SU-DHL-6 (cell line): ENCODE results near the gene POLG2.

Experiments
- H2AFZ ChIP-seq: fragments of 200-600 bp; sonication (generic); 2 replicates; pipeline ENCODE4 v1.6.1; 2014; ENCODE audit warnings: low read depth, mild to moderate bottlenecking, moderate library complexity, mixed read lengths, antibody characterized with exemption, low read length; ENCODE audit not compliant: severe bottlenecking
- H3F3A ChIP-seq: fragments of 200-600 bp; shearing (Covaris generic); 2 replicates; pipeline ENCODE4 v1.6.0; 2016; ENCODE audit warnings: antibody characterized with exemption, mild to moderate bottlenecking; ENCODE audit not compliant: insufficient read depth
- H3K27ac ChIP-seq: fragments of 200-600 bp; sonication (generic); 2 replicates; pipeline ENCODE4 v1.5.1; 2016; ENCODE audit warnings: low read depth, mild to moderate bottlenecking, low read length, moderate library complexity, mixed read lengths
- H3K27me3 ChIP-seq: fragments of 200-600 bp; sonication (generic), shearing (Covaris generic); 2 replicates; pipeline ENCODE4 v1.6.0; 2014; ENCODE audit warnings: mild to moderate bottlenecking, low read length
- H3K36me3 ChIP-seq: fragments of 200-600 bp; sonication (generic); 2 replicates; pipeline ENCODE4 v1.6.1; 2014; ENCODE audit warnings: mild to moderate bottlenecking, low read length, mixed read lengths
- H3K4me2 ChIP-seq: fragments of 300-600, 200-600 bp; shearing (Covaris generic), sonication (generic); 2 replicates; pipeline ENCODE4 v1.6.0; 2014; ENCODE audit warnings: low read length, low read depth, mild to moderate bottlenecking; ENCODE audit not compliant: poor library complexity, severe bottlenecking
- H3K4me3 ChIP-seq: fragments of 200-600 bp; sonication (generic); 2 replicates; pipeline ENCODE4 v1.5.1; 2014; ENCODE audit warnings: antibody characterized with exemption, low read length, mild to moderate bottlenecking, mixed read lengths; ENCODE audit not compliant: insufficient read depth, poor library complexity, severe bottlenecking
- H3K79me2 ChIP-seq: fragments of 200-600 bp; sonication (generic); 2 replicates; pipeline ENCODE4 v1.6.1; 2014; ENCODE audit warnings: mild to moderate bottlenecking, low read length, moderate library complexity; ENCODE audit not compliant: insufficient read depth
- H3K9ac ChIP-seq: fragments of 200-600 bp; sonication (generic); 2 replicates; pipeline ENCODE4 v1.7.0; 2014; ENCODE audit warnings: mild to moderate bottlenecking, low read length
- H3K9me2 ChIP-seq: fragments of 200-600 bp; sonication (generic); replicated peaks from 2 replicates; pipeline ENCODE4 v1.6.1; 2014; ENCODE audit warnings: low read length; ENCODE audit not compliant: insufficient read depth
- H3K9me3 ChIP-seq: fragments of 200-600 bp; sonication (generic); 2 replicates; pipeline ENCODE4 v1.6.1; 2014; ENCODE audit warnings: low read length, mixed read lengths; ENCODE audit not compliant: insufficient read depth
- H4K20me1 ChIP-seq: fragments of 200-600 bp; sonication (generic); 2 replicates; pipeline ENCODE4 v1.6.1; 2014; ENCODE audit warnings: low read depth, mild to moderate bottlenecking, antibody characterized with exemption, low read length, moderate library complexity, mixed read lengths
- CTCF ChIP-seq: fragments of 200-600 bp; sonication (generic); IDR thresholded peaks from one replicate; pipeline ENCODE4 v1.5.1; 2017; ENCODE audit warnings: antibody characterized with exemption, mild to moderate bottlenecking, low read length, moderate library complexity; ENCODE audit not compliant: insufficient read depth, poor library complexity, severe bottlenecking
- EZH2phosphoT487 ChIP-seq: fragments of 200-600 bp; sonication (generic), shearing (Covaris generic); conservative IDR thresholded peaks from 2 replicates; pipeline ENCODE4 v1.6.1; 2018; ENCODE audit warnings: mild to moderate bottlenecking, antibody characterized with exemption, low read length, moderate library complexity, mixed read lengths

Gene POLG2

DNA sequence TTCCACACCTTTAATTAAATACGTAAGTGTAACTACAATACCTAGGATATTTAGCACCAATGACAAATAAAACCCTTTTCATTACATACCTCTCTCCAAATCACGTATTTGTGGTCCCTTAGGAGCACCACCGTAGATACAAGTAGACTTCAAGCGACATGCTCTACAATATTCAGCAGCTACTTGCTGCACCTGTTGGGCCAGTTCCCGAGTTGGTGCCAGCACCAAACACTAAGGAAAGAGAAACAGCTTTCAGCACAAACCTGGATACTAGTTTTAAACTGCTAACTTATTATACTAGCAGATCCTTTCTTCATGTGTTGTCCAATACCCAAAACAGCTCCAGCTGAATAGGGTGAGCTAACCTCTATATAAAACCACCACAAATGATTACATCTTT is 6.5 kb upstream of the POLG2 start:
- Histone ChIP-seq H3K9ac (no peak overlapping the region), H3K79me2 (peaks cover 72% of the 10 kb centered on the region), H3F3A (peaks cover 73% of the 10 kb centered on the region), H3K27me3 (no peaks in the 10 kb centered on the region), H4K20me1 (peaks cover 63% of the 10 kb centered on the region), H3K4me3 (no peak overlapping the region), H3K36me3 (peaks cover 67% of the 10 kb centered on the region), H3K4me2 (no peak overlapping the region), H2AFZ (no peak overlapping the region), H3K9me3 (no peaks in the 10 kb centered on the region), H3K9me2 (no peaks in the 10 kb centered on the region), H3K27ac (no peak overlapping the region)
- TF ChIP-seq CTCF (no peak), EZH2phosphoT487 (no peak)

- H3K9ac ChIP-seq, result no peak overlapping the region
These were observed 6.0 kb upstream of the POLG2 start for GRCh38 chr17:64502809-64503208.

GRCh38 chr17:64502021-64502420 is 5.2 kb upstream of the POLG2 start:
- Histone ChIP-seq H4K20me1 (peaks cover 56% of the 10 kb centered on the region), H3K36me3 (peaks cover 67% of the 10 kb centered on the region), H3K9ac (no peak overlapping the region), H3K79me2 (peaks cover 59% of the 10 kb centered on the region), H3F3A (peaks cover 87% of the 10 kb centered on the region), H3K9me3 (no peaks in the 10 kb centered on the region), H3K27me3 (no peaks in the 10 kb centered on the region), H3K9me2 (no peaks in the 10 kb centered on the region), H3K4me3 (no peak overlapping the region), H3K4me2 (no peak overlapping the region), H3K27ac (no peak overlapping the region), H2AFZ (no peak overlapping the region)
- TF ChIP-seq EZH2phosphoT487 (no peak), CTCF (no peak)

More at GRCh38 chr17:64502809-64503208, 6.0 kb upstream of the POLG2 start:
- Histone ChIP-seq H3K4me3 (no peak overlapping the region), H3K9me2 (no peaks in the 10 kb centered on the region), H3K36me3 (peaks cover 67% of the 10 kb centered on the region), H2AFZ (no peak overlapping the region), H3F3A (peaks cover 79% of the 10 kb centered on the region), H4K20me1 (peaks cover 60% of the 10 kb centered on the region), H3K27ac (no peak overlapping the region), H3K79me2 (peaks cover 67% of the 10 kb centered on the region), H3K4me2 (no peak overlapping the region), H3K9me3 (no peaks in the 10 kb centered on the region), H3K27me3 (no peaks in the 10 kb centered on the region)
- no peak for TF ChIP-seq EZH2phosphoT487
- no peak for TF ChIP-seq CTCF
